ENCODE measurements around the gene ZPR1.

DNA sequence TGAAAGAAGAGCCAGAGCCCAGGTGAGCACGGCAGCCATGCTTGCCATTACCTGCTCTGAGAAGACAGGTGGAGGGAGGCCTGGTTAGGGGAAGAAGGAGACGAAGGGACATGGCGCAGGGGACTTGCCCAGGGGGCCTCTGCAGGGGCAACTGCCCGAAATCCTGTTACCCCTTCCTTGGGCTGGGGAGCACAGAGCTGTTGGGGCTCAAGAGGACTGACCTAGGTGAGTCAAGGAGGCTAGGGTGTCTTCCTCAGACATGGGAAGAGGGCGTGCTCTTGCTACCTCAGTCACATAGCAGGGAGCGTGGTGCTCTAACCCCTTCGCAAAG, 4.0 kb upstream of the ZPR1 start, which contains the start of gene APOA5:
- TF ChIP-seq, protein P1, sequence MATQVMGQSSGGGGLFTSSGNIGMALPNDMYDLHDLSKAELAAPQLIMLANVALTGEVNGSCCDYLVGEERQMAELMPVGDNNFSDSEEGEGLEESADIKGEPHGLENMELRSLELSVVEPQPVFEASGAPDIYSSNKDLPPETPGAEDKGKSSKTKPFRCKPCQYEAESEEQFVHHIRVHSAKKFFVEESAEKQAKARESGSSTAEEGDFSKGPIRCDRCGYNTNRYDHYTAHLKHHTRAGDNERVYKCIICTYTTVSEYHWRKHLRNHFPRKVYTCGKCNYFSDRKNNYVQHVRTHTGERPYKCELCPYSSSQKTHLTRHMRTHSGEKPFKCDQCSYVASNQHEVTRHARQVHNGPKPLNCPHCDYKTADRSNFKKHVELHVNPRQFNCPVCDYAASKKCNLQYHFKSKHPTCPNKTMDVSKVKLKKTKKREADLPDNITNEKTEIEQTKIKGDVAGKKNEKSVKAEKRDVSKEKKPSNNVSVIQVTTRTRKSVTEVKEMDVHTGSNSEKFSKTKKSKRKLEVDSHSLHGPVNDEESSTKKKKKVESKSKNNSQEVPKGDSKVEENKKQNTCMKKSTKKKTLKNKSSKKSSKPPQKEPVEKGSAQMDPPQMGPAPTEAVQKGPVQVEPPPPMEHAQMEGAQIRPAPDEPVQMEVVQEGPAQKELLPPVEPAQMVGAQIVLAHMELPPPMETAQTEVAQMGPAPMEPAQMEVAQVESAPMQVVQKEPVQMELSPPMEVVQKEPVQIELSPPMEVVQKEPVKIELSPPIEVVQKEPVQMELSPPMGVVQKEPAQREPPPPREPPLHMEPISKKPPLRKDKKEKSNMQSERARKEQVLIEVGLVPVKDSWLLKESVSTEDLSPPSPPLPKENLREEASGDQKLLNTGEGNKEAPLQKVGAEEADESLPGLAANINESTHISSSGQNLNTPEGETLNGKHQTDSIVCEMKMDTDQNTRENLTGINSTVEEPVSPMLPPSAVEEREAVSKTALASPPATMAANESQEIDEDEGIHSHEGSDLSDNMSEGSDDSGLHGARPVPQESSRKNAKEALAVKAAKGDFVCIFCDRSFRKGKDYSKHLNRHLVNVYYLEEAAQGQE (IDR thresholded peaks at IDR 0.05): no peak
- TF ChIP-seq, protein P2, sequence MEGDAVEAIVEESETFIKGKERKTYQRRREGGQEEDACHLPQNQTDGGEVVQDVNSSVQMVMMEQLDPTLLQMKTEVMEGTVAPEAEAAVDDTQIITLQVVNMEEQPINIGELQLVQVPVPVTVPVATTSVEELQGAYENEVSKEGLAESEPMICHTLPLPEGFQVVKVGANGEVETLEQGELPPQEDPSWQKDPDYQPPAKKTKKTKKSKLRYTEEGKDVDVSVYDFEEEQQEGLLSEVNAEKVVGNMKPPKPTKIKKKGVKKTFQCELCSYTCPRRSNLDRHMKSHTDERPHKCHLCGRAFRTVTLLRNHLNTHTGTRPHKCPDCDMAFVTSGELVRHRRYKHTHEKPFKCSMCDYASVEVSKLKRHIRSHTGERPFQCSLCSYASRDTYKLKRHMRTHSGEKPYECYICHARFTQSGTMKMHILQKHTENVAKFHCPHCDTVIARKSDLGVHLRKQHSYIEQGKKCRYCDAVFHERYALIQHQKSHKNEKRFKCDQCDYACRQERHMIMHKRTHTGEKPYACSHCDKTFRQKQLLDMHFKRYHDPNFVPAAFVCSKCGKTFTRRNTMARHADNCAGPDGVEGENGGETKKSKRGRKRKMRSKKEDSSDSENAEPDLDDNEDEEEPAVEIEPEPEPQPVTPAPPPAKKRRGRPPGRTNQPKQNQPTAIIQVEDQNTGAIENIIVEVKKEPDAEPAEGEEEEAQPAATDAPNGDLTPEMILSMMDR (IDR thresholded peaks at IDR 0.05; ENCODE audit: low read depth, low read length, missing input control): no peak
- TF ChIP-seq RAD21 (IDR thresholded peaks at IDR 0.05): no peak

Data from liver (tissue), 3 donors.